GM06990 (cell line): ENCODE results near the gene KCTD2.

ENCODE experiments used
- DNase-seq: peaks from one replicate; pipeline ENCODE4 v3.0.0-alpha.2; 2011; ENCODE audit not compliant: insufficient read length; ENCODE audit errors: extremely low read depth
- H3K27me3 ChIP-seq: replicated peaks from 2 replicates; pipeline ENCODE4 v1.6.0; 2011; ENCODE audit warnings: low read length; ENCODE audit not compliant: control insufficient read depth, insufficient read depth
- H3K36me3 ChIP-seq: 2 replicates; pipeline ENCODE4 v1.5.1; 2011; ENCODE audit warnings: low read length; ENCODE audit not compliant: control insufficient read depth, insufficient read depth
- H3K4me3 ChIP-seq: replicated peaks from 2 replicates; pipeline ENCODE4 v1.5.1; 2011; ENCODE audit warnings: low read depth, mild to moderate bottlenecking, control low read depth, low read length
- CTCF ChIP-seq: IDR thresholded peaks from 2 replicates; pipeline ENCODE4 v1.5.1; 2011; ENCODE audit warnings: low read length, control low read depth, mild to moderate bottlenecking, inconsistent platforms; ENCODE audit not compliant: insufficient read depth, poor library complexity, severe bottlenecking

Gene KCTD2

GRCh38 chr17:75078284-75079022 lies 31.4 kb downstream of the KCTD2 start:
- no peaks in the 10 kb centered on the region for H3K36me3 ChIP-seq
- no peaks in the 10 kb centered on the region for H3K27me3 ChIP-seq
- H3K4me3 ChIP-seq = no peak overlapping the region
- TF ChIP-seq CTCF = no peak
- peak; percentile 56 for DNase-seq

GRCh38 chr17:75079023-75079373 lies 32.0 kb downstream of the KCTD2 start:
- no peaks in the 10 kb centered on the region for H3K27me3 ChIP-seq
- H3K36me3 ChIP-seq = no peaks in the 10 kb centered on the region
- no peak overlapping the region for H3K4me3 ChIP-seq
- no peak for DNase-seq
- no peak for TF ChIP-seq CTCF

- Histone ChIP-seq H3K4me3 (no peak overlapping the region), H3K27me3 (no peaks in the 10 kb centered on the region), H3K36me3 (no peaks in the 10 kb centered on the region)
- DNase-seq = no peak
- TF ChIP-seq CTCF = no peak
Measured at GRCh38 chr17:75081611-75082540, 34.9 kb downstream of the KCTD2 start.

GRCh38 chr17:75082683-75083082 lies 35.7 kb downstream of the KCTD2 start:
- Histone ChIP-seq H3K36me3 (no peaks in the 10 kb centered on the region), H3K4me3 (no peak overlapping the region), H3K27me3 (no peaks in the 10 kb centered on the region)
- TF ChIP-seq CTCF = no peak
- DNase-seq = no peak

GRCh38 chr17:75084039-75084660 lies 37.1 kb downstream of the KCTD2 start:
- no peak overlapping the region for H3K4me3 ChIP-seq
- no peak for DNase-seq
- no peaks in the 10 kb centered on the region for H3K36me3 ChIP-seq
- no peak for TF ChIP-seq CTCF
- H3K27me3 ChIP-seq = no peaks in the 10 kb centered on the region; the same call in 1 of the 2 replicates
